HG02943 (cell line): ENCODE results near the gene HDAC10.

ENCODE experiments used
- ATAC-seq: cut with Tn5 transposase; IDR thresholded peaks from one replicate; pipeline ENCODE4 v1.9.1; 2021; ENCODE audit warnings: mild to moderate bottlenecking, low read depth, moderate library complexity; ENCODE audit not compliant: unreplicated experiment

The HDAC10 gene

DNA sequence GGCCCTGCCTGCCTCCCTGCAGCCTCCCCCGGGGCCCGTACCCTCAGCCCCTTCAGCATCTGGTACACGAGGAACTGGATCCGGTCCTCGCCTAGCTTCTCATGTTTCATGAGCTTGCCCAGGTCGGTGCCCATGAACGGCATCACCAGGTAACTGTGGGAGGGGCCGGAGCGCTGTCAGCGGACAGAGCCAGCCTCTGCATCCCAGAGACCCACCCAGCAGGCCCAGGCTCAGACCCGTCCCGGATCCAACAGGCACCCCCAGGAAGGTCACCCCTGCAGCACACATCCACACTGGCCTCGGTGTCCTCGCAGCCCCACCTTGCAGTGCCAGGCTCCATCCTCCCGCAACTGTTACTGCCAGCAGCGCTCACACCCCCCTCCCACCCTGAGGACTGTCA lies 6.0 kb upstream of the HDAC10 start:
- ATAC-seq, result no peak

DNA sequence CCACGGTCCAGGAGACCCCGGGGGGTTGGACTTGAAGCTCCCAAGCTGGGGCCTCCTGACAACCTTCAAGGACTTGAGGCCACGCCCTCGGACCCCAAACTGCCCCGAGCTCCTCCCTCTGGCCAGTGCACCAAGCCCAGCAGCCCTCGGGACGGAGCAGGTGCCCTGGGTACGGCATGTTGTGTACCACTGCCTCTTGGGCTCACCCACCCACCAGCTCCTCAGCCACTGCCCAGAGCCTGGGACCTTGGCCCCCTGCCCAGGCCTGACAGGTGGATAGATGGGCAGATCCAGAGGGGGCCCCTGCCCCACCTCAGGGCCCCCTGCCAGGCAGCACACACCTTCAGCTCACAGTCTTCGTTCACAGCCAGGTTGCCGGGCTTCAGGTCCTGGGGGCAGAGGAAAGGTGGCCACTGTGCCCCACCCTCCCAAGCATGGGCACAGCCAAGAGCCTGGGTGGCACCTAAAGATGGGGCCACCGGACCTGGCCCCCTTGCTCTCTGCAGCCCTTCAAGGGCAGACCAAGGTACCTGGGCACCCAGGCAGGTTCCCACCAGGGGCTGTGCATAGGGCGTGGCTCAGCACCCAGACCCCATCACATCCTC lies 5.3 kb upstream of the HDAC10 start:
- ATAC-seq, result no peak

DNA sequence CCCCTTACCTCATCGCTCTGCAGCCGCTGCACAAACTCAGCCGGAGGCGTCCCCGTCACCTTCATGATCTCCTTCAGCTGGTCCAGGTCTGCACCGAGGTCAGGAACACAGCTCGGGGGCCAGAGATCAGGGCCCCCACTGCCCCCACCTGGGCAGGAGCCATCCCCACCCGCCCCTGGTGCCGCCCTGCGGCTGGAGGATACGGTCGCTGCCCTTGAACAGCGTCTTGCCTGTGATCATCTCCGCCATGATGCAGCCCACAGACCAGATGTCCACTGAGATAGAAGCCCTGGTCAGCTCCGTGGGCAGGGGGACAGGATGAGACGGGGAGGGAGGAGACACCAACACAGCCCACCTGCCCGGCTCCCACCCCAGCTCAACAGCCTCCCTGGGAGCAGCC lies 4.5 kb upstream of the HDAC10 start:
- no peak for ATAC-seq

DNA sequence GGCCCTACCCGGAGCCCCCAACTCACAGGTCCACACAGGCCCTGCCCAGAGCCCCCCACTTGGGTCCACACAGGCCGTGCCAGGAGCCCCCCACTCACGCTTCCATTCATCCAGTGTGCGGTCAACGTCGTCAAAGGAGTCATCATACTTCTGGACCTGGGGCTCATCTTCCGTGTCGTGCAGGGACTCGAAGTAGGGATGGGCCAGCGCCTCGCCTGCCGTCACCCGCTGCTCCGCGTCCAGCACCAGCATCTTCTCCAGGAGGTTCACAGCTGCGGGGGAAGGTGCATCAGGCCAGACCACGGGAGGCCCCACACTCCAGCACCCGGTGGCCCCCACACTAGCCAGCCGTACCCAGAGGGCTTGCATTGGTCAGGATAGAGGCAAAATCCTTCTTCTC lies 4.0 kb upstream of the HDAC10 start:
- no peak for ATAC-seq

DNA sequence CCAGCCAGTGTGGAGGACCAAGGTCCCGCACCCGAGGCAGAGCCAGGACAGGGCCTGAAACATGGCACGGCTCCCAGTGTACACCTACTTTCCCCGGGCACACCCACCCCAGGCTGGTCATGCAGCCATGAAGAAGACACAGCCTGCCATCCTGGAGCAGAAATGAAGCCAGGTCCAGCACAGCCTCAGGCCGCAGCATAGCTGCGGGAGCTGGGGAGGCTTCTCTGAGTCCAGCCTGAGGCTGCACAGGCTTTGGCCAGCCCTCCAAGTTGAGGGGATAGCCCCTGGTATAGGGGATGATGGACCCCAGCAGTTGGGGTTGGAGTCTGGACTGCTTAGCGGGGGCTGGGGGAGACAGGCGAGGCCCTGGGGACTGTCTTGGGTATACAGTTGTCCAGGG lies 2.9 kb upstream of the HDAC10 start:
- no peak for ATAC-seq

DNA sequence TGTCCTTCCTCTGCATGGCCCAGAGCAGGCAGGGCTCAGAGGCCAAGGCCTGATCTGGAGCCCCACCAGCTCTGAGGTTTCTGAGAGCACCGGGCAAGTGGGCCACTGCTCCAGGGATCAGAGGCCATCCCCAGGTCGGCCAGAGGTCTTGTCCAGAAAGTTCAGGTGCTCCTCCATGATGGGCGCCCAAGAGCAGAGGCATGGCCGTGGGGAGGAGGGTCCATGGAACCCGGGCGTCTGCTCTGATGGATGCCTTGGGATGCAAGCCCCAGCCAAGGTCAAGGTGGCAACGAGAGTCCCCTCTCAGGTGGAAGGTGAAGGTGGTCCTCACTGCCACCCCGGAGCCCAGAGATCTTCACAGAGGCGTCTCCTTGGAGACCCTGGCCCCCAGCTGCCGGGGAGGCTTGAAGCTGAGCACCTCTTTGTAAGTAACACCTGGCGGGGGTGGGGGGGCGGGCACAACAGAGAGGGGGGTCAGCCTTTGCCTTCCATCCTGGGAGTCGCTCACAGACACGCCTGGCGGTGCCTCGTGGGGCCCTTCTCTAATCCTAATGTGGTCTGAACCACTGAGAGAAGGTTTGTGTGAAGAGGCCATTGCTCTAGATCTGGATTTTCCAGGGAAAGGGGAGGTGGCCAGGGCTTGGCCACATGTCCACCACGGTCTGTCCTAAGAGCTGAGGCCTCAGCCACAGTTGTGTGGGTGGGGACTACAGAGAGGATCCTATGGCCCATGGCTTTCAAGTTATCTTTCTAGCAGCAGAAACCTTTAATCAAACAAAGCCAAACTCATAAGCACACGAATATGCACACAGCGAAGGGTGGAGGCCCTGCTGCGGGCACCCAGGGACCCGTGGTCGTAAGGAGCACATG lies 2.2 kb upstream of the HDAC10 start:
- ATAC-seq, result no peak

DNA sequence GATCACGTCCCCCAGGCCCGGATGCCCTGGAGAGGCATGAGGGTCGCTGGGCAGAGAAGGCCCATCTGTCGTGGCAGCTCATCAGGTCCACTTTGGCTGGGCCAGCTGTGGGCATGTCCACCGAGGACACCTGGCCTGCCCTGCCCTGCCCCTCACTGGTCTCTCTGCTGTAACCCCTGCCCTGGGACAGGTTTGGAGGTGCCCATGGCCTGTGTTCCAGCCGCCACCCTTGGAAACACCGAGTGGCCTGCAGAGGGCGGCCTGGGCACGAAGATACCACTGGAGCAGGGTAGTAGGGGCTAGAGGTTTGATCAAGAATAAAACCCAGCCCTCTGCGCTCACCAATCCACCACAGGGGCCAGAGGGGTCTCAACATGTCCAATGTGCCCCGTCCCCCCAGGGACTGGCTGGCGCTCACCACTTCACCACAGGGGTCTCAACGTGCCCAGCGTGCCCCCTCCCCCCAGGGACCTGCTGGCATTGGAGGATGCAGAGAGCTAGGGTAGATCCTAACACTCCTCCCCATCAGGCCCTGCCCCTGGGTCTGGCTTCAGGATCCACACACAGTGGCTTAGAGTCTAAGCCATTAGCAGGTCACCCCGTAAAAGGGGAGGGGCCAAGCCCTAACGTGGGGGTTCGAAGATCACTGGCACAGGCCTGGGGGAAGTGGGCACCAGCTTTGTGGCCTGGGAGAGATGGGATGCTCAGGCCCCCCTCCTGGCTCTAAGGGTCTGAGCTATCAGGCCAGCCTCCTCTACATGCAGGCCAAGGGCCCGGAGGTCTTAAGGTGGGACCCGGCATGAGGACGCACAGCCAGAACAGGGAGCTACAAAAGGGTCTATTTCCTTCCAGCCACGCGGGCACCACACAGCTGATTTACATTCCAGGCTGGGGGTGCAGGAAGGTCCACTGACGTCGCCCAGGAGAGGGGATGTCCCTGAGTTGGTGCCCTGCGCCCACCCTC lies 1.3 kb upstream of the HDAC10 start:
- ATAC-seq, result no peak

DNA sequence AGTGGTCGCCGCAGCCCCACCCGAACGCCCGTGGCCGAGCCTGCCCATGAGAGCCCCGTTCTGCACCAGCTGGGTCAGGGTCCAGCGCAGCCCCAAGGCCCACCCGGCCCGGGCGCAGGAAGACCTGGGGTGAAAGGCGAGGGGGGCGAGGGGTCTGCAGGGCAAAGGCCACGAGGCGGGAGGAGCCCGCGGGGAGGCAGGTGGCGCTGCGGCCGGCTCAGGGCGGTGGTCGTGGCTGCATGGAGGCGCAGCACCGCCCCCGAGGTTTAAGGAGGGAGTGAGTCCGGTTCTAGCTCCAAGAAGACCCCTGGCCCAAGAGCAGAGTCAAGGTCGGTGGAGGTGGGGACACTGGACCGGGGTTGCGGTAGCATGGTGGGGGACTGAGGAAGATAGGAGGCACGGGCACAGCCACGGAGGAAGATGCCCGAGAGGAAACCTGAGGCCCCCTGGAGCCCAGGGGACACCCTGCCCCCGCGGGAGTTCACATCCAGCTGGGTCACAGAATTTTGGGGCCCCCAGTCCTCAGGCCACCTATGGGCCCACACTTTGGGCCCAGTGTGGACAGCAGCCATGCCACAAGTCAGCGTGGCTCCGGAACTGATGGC lies 514 bp upstream of the HDAC10 start:
- ATAC-seq, result no peak

DNA sequence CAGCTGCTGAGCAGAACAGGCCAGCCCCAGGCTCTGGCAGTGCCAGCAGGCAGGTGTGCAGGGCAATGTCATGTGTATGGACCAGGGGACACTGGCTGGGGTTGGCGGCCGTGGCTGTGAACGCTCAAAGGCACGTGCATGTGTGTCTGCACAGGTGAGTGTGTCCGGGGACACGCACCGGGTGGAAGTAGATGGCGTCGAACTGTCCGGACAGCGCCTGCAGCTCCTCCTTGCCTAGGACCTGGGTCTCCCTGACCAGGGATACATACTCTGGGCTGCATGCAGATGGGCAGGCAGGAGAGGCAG lies 863 bp downstream of the HDAC10 start:
- ATAC-seq, result no peak

DNA sequence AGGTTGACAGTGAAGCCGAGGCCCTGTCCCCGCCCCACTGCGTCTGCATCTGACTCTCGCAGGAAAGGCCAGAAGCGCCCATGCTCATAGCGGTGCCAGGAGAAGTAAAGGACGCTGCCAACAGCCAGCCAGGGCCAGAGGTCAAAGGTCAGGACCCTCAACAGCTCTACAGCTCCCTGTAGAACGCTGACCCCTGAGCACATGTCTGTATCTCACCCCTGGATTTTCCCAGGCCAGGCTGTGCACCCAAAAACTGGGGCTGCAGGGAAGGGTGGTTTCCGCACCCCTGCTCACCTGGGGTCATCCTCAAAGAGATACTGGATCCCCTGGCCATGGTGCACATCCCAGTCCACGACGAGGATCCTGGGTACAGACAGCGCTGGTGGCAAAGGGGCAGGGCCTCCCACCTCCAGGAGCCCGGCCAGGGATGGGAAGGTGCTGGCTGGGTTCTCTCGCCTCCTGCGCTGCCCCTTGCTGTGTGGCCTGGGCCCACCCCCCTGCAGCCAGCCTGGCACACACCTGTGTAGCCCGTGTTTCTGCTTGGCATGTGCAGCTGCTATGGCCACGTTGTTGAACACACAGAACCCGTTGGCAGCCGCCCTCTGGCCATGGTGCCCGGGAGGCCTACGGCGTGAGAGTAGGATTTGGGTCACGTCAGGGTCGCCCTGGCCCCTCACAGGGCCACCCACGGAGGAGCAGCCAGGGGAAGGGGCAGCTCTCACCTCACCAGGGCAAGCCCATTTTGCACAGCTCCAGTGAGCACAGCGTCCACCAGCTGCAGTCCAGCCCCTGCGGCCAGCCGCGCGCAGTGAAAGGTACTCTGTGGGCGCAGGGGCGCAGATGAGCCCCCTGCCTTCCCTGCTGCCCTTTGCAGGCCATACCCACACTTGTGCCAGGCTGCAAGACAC lies 1.5 kb downstream of the HDAC10 start:
- ATAC-seq, result no peak

DNA sequence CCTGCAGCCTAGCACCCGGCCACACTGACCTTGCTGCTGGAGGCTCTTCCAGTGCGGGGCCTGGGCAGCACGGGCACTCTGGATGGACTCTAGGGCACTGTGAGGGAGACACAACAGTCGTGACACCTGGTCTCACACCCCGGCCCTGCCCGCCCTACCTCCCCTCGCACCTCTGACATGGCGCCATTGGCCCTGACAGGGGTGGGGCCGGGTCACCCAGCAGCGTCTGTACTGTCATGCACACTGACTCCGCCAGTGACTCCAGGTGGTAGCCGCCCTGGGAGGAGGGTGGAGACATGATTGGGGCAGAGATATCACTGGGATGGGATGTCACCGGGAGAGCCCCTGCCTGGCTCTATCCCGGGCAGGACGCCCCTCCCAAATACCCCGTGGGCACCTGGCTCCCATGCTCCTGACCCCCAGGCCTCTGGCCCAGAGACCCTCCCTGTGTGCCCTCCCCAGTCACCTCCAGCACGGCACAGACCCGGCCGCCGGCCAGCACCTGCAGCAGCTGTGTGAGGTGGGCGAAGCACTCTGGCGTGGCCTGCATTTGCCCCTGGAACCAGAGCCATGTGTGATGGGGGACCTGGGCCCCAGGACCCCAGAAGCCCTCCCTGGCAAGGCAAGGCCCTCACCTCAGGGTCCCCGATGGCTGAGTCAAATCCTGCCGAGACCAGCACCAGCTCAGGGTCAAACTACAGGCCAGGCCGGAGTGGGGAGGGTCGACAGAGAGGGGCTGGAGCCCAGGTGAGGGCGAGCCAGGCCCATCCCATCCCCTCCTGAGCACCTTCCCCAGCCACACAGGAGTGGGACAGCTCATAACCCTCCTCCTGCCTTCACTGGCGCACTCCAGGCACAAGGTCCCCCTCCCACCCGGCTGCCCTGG lies 2.6 kb downstream of the HDAC10 start:
- no peak for ATAC-seq

DNA sequence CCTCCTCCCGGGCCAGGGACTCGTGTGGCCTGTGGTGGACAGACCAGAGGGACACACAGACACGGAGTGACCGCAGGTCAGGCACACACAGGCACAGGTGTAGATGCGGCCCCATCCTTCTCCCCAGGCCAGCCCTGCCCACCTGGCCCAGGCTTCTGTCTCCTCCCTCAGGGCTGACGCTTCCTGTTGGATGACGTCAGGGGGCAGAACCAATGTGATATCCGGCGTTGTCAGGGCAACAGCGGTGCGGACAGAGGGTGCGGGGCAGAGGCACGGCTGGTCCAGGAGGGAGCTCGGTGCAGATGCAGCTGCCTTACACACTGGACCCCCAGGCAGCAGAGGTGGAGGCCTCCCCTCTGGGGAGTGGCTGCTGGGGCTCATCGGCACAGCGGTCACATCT lies 3.3 kb downstream of the HDAC10 start:
- no peak for ATAC-seq

DNA sequence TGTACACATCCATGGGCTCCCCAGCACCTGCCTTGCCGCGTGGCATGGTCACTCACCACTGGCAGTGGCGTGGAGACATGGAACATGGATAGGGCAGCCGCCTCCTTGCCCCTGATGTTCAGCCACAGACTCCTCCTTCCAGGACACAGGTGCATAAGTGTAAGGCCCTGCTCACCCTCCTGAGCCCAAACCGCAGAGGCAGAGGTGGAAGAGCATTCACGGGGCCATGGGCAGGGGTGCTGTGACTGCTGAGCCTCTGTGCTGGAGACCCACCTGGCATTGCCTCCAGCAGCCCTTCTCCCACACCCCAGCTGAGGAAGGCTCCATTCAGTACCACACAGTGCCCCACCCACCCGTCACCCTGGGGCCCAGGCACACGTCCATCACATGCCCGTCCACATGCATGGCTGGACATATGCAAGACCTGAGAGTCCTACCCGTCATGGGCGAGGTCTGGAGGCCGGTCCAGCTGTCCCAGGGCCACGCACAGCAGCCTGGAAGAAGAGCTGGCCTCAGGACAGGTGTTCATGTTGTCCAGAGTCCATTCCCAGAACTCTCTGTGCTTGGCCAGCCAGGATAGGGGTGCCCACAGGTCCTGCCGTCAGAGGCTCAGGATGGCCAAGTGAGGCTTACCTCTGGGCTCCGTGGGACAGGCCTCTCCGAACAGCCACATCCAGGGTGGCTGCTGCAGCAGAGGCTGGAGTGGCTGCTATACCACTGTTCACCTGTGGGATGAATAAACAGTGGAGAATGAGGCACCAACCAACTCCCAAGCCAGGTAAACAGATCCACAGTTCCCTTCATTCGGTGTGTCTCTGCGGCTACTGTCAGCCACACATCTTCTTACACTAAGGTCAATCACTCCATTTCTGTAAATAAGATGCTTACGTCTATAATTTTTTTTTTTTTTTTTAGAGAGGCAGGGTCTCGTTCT lies 4.6 kb downstream of the HDAC10 start:
- no peak for ATAC-seq

DNA sequence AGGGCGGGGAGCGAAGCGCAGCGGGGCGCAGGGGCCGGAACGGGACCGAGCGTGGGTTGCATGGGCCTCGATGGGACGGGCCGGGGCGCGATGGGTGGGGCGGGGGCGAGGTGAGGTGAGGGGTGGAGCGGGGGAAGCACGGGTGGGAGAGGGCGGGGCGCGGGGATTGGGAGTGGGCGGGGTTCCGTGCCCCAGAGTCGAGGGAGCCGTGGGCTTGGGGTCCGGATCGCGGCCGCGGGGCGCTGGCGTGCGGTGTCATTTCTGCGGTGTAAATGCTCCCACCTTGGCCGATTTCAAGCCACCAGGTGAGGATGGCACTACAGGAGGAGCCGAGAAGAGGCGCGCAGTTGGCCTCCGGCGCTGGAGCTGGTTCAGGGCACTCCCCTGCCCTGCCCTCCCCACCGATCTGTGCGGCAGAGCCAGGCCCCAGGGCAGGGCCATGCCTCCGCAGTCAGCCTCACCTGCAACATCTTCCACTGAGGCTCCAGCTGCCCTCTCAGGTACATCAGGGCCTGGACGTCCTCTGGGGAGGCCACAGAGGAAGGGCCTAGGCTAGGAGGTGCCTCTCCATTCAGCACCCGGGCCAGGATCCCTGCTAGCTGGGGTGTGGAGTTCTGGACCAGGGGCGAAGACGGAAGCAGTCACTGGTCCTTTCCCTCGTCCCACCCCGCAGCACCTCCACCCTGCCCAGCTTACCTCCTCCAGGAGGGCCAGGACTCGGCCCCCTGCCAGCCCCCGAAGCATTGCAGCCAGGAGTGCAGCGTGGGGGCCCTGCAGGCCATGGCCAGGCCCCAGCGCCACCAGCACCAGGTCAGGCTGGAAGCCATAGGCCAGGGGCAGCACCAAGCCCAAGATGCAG lies 5.6 kb downstream of the HDAC10 start:
- no peak for ATAC-seq

DNA sequence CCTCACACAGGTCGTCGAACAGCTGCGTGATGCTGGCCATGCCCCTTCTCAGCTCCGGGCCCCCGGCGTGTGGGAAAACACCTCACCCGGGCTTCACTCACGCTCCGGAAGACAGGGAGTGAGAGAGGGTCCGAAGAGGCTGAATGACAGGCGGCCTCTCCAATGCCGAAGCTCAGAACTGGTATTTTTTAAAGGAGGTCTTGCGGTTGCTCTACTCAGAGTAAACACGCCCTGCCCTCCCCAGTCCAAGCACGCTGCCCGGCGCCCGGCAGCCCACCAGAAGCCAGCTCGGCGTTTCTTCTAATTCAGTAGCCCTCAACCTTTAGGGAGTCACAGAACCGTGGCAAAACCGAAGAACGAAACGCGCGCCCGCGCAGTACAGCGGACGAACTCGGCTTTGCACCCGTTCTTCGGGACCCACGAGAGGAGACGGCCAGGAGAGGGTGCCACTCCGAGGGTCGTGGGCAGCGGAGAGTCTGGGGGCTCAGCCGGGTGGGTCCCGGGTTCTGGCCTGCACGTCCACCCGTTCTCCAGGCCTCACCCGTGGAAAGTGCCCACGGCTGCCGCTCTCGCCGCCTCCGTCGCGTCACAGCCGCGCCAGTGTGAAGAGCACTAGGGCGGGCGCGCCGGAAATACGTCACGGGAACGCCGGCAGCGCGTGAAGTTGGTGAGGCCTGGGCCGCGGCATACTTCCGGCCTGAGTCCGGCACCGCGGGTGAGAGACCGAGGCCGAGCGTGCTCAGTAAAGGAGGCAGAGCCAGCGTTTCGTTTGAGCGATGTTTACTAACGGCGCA lies 6.4 kb downstream of the HDAC10 start, which contains the start of gene TUBGCP6:
Gene TUBGCP6, minus strand, starts transcription at position 604 of the 794 bp plus-strand sequence. Its CDS starts 564 bp downstream, at position 40.
- peak; percentile 68 for ATAC-seq
